Hematopoietic multipotent progenitor cell treated with erythropoietin and hydrocortisone succinate and interleukin-3 and kit ligand, for 17 days (in vitro differentiated cells): Measurements from ENCODE around the gene MYO1E.

Experiments used
- DNase-seq: peaks from one replicate; pipeline ENCODE4 v3.0.0-alpha.2; 2015; ENCODE audit warnings: low spot score

The MYO1E gene

DNA sequence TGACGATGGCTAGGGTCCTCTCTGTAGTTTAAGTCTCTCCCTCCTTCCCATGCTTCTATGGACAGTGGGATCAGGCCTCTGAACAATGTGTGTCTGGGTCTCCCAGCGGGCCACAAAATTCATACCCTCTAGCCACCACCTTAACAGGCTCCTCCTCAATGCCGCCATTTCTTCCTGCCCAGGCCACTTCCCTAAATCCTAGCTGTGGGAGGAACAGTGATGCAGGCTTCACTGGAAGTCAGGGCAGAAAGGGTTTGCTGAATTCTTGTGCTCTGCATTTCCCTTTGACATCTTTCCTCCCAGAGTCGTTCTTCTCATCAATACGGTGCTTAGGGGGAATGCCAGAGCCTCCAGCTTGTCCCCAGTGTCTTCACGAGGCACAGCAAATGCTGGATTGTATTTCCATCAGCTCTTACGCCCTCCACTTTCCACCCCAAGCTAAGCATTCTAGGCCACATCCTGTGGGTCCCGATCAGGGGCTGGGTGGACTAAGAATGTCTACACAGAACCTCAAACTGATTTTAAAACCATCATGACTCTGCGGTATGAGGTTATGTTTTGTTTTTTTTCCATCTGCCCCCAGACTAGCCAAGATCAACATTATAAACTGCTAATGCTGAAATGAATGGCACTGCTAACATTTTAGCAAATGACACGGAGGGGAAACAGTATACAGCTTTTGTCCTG, 177.9 kb downstream of the MYO1E start:
- DNase-seq = no peak

DNA sequence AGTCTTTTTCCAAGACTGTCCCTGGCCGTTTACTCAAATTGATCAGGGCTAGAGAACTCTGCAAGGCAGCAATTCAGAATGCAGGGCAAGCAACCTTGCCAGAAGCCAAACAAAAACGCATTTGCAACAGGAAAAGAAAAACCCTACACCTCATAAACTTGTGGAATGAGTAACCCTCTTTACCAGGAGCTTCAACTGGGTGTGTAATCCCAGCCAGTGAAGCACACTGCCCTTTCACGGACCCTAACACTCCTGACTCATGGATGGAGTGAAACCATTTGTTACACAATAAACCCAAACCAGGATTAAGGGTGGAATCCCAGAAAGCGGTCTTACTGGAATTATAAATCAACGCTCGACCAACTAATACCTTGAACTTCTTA, 180.8 kb downstream of the MYO1E start:
- DNase-seq = no peak

DNA sequence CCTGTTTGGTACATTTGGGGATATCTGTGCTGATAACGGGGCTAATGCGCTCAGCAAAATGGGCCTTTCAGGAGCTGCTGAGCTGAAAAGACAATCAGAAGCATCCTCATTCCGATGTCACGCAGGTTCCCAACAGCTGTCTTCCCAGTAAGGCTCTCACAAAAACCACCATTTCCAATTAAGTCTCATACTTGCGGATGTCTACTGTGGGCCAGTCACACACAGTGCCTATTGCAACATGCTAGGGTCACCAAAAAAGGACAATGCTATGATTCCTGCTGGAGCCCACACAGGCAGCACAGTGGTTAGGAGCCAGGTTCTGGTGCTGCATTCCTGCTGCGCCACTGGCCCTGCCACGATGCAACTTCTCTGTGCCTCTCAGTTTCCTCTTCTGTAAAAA, 182.4 kb downstream of the MYO1E start:
- DNase-seq = no peak

DNA sequence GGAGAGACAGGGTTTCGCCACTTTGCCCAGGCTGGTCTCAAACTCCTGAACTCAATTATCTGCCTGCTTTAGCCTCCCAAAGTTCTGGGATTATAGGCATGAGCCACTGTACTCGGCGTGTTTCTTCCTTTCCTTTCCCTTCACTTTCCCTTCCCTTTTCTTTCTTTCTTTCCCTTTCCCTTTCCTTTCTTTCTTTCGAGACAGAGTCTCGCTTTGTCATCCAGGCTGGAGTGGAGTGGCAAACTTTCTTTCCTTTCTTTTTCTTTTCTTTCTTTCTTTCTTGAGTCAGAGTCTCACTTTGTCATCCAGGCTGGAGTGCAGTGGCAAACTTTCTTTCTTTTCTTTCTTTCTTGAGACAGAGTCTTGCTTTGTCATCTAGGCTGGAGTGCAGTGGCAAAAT, 183.4 kb downstream of the MYO1E start:
- no peak for DNase-seq

DNA sequence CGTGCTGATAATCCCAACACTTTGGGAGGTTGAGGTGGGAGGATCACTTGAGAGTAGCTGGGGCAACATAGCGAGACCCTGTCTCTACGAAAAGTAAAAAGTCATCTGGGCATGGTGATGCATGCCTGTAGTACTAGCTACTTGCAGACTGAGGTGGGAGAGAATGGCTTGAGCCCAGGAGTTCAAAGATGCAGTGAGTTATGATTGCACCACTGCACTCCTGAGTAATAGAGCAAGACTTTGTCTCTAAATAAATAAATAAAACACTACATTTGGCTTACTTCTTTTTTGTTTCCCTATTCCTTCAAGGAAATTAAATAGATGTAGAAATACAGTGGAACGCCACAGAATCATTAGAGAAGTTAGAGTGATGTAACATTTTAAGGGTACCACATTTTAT, 186.2 kb downstream of the MYO1E start:
- DNase-seq = no peak

DNA sequence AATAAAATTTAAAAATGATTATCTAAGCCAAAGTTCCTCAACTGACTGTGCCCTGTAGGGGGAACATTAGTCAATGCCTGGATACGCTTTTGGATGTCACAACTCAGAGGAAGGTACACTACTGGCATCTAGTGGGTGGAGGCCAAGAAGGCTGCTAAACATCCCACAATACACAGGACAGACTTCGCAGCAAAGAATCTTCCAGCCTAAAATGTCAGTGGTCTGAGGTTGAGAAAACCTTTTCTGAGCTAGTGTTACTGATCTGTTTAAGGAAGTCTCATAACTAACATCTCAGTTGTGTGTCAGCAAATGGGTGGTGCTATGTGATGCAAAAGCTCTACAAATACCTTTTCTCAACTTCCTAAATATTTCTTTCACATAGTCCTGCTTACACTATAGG, 186.9 kb downstream of the MYO1E start:
- DNase-seq = no peak

DNA sequence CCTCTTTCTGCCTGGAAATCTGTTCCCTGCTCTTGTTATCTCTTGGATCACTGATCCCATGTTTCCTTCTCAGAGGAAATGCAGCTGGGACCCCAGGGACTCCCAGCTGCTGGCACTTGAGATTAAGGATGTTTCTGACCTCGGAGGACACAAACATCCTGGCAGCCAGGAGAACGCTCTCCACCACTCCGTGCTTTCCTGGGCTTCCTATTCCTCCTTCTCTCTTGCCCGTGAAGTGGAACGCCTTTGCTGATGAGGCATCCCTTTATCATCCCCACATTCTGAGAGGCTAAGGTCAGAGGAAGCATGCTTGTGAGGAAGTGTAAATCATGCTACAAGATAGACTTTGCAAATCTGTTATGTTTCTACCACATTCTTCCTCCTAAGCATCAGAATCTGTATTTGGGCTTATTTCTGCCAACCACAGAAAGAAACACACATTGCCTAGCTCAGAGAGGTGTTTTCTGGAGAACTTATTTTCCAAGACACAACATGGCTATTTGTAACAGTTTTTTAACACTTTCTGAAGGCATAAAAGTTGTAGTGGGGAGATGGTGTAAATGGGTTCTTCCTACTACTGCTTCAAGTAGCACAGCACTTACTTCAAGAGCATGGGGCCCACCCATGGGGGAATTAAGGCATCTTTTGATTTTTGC, 191.6 kb downstream of the MYO1E start:
- no peak for DNase-seq

DNA sequence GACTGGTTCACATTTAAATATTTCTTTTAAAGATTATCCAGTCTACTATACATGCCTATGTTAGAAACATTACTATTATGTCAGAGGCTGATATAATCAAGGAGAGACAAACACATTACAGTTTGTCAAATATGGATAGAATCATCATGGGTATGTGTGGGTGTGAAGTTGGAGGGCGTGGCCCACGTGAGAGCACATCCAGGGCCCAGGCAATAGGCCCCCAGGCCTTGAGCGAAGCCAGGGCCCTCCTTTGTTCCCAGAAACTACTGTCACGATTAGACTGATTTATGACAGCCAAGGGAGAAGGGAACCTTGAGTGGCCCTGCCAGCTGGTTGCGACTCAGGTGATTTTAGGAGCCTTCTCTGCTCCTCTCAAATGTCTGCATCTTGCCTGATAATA, 193.0 kb downstream of the MYO1E start:
- DNase-seq = no peak

DNA sequence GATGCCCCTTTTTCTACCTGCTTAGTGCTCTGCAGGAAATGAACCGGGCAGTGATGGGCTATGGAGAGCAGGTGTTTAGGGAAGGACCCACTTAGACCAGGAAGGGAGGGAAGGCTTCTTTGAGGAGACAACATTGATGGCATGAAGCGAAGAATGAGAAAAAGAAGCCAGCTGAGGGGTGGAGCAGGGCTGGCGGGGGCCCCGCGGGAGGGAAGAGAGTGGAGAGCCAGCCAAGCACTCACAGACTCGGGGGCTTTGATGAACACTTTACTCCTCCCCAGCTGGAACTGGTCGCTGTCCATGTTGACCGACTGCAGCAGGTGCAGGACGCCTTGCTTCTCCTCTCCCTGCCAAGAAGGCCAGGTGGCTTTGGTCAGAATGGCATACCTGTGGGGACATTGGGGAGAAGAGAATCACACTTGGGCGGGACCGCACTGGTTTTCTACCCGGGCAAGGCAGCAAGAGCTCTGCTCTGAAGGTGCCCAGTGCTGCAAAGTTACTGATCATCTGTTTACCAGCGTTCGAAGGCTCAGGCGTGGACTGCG, 194.4 kb downstream of the MYO1E start:
- no peak for DNase-seq

DNA sequence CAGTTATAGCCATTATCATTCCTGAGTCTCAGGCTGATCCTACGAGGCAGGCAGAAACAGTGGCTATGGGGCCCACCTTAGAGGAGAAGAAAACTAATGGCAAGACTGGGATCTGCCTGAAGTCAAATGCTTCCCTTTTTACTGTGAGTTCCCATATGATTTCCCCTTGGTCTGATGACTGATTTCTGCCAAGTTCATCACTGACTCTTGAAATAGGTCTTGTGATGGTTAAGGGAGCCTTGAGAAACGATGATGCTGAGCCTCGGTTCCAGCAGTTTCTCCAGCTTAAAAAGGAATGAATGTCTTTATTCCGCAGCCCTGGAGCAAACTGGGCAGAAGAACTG, 195.4 kb downstream of the MYO1E start:
- DNase-seq = no peak

DNA sequence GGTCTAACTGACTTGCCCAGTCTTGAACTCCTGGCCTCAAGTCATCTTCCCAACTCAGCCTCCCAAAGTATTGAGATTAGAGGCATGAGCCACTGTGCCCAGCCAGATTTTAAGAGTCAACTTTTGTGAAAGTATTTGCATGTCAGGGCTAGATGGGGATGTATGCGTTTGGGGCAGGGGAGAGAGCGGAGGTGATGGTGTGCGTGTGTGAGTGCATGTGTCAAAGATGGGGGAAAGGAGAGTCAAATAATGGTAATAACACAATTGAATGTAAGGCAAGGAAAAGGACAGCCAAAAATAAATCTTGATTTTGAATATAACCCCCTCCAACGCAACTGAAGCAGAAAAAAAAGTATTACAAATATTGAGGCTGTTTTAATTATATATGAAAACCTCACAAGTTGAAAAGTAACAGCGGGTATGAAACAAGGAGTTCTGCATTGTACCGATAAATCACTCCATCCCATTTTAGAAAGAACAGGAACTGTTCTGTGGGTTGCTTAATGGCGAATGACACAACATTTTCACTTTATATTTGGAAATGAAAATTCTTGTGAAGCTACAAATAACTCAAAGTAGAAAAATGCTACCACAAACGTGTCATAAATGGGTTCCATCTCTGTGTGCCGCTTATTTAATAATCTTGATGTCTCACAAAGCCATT, 195.9 kb downstream of the MYO1E start:
- no peak for DNase-seq

DNA sequence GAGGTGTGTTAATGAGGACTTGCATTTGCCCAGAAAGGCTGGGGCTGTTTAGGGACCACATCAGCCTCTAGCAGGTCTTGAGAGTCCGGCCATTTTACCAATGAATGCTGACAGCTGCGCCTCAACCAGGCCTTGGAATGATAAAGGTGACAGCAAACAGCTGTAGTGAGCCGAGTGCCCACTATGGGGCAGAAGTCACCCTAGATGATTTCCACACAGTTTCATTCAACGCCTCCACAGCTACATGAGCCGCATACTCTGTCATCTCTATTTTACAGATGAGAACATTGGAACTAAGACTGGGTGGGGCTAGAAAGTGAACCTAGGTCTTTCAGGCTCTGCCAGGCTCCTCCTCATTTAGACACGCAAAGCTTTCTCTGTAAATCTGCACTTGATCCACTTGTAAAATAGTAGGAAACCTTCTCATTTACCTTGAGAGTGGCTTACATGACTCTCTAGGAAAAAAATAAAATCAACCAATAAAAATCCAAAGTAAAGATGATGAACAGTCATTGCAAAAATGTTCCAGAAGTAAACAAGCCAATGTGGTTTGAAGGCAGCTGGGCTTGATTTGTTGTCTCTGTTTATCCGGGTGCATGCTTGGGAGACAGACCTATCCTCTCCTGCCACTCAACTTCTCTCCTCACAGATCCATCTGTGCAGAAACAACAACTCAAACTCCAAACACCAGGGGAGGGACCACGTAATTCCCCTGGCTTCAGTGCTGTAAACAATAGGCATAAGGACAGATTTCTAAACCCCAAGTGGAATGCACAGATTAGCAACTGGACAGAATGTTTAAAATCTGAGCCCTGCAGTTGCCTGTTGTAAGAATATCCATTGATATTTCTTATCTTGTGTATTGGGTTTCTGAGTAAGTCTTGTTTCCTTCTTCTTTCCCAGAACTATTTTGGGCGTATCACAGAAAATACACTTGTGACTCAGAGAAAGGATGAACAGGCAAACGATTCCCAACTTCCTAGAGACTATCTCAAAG, 197.5 kb downstream of the MYO1E start:
- no peak for DNase-seq

DNA sequence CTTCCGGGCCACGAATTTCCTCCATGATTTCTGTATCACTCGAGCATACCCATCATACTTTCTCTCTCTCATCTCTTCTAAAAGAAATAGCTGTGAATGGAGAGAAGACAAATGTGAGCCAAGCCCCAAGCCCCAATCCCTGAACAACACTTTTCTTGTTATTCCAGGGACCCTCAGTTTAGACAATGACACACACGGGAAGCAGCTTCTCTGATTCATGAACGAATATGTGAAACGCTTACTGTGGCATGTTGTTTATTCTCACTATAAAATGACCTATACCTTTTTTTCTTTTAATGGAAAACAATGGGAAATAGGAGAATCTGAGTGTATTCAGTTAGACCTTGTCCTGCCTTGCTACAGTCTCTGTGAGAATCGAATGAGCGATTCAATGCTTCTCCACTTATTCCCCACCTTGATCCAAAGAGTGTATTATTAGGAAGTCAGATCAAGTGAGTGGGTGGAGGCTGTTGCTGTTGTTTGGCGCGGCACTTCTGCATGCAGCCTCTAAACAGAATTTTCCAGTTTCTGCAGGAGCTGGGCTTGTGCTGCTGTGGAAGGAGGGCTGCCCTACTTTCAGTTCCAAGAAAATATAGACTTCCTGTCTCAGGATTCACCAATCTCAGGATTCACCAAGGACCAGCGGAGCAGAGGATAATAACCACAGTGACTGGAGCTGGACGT, 198.4 kb downstream of the MYO1E start:
- no peak for DNase-seq

DNA sequence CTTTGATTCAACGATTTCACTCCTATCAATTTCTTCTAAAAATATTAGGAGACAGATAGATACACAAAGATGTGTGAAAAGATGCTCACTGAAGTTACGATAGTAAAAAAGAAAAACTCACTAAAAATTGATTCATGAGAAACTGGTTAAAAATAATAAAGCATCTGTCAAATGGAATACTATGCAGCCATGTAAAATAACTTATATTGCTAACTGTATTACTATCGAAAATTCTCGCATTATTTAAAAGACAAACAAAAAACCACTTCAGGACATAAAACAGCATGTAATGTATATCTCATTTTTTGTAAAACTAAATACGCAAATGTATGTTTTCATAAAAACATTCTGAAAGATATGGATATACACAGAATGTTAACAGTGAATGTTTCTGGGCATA, 199.5 kb downstream of the MYO1E start:
- no peak for DNase-seq

DNA sequence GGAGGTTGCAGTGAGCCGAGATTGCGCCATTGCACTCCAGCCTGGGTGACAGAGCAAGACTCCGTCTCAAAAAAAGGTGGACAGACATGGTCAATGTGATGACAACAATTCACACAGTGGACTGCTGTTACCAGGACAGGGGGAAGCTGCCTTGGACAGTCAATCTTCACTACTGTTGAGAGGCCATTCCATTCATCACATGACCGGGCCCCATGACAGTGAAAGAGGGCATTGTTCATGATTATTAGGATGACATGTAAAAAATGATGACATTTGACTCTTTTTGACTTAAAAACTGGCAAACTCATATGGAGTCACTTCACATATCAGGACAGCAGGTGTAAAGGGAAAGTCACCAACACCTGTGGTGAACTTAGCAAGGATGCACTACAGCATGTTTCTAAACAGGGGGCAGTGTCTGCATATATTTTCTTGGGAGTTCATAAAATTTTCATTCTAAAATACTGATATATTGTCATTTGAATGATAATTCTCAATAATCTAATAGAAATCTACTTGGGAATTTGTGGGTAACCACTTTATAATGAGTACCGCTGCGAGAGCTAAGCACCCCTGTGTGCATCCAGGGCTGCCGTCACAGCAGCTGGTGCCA, 200.3 kb downstream of the MYO1E start:
- no peak for DNase-seq

DNA sequence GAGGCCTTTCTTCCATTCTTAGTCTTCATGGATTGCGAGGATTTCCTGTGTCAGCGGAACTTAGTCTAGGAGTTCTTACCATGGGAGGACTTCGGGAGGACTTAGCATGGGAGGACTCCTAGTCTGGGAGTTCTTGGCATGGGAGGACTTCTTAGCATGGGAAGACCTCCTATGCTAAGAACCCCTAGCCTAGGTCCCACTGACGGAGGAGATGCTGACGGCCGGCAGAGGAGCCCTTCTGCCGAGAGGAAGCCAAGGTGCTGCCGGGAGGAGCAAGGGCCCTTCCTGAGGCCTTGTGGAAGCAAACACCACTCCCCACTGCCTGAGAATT, 201.6 kb downstream of the MYO1E start:
- DNase-seq = no peak

DNA sequence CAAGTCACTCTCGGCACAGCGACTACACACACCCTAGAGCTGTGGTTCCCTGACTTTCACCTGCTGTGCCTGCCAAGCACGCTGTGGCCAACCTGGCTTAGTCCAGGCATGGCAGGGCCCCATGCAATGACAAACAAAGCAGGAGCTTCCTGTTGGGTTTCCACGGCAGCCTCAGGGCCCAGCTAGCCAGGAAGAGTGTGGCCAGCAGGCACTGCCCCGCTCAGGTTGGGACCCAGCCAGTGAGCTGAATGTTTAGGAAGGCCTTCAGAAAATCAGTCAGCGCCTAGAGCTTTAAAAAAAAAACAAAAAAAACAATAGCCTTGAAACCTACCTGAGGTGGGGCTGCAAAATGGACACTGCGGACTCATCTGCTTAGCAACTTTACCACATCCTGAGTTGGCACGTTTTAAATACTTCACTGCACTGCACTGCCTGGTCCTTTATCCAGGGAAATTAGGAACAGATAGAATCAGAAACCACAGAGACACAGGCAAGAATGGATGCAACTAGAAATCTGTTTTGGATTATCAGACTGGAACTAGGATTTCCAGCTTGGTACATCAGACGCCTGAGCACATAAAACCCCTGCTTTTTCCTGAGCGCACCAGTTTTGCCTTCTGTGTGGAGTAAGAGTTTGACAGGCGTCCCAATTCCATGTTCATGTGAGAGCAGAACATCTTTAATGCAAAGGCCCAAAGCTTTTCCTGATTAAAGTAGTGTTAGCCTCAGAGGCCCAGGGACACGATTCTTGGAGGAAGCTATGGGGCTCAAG, 202.2 kb downstream of the MYO1E start:
- no peak for DNase-seq

DNA sequence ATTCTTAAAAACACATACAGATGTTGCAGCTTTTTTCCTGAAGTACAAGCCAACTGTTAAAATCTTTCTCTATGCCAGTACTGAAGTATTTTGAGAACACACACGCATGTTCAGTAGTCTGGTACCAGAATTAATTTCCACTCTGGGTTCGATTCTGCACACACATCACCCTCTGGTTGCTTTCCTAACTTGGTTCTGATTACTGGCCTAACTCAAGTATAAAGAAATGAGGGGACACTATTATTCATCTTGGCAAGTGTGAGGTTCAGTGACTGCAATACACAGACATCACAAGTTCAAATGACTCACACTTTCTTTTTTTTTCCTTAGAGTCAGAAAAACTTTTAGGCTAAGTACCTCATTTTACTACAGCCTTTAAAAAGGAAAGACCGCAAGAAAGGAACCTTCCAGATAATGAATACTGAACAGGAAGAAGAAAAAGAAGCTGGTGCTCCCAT, 203.4 kb downstream of the MYO1E start:
- DNase-seq = no peak

DNA sequence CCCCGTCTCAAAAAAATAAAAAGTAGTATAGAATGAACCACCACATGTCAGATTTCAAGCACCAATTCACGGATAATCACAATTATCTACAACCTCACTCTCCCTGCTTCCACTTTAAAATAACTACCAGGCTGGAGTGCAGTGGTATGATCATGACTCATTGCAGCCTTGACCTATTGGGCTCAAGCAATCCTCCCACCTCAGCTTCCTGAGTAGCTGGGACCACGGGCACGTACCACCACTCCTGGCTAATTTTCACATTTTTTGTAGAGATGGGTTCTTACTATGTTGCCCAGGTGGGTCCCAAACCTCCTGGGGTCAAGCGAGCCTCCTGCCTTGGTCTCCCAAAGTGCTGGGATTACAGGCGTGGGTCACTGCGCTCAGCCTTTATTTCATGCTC, 204.1 kb downstream of the MYO1E start:
- DNase-seq = no peak

DNA sequence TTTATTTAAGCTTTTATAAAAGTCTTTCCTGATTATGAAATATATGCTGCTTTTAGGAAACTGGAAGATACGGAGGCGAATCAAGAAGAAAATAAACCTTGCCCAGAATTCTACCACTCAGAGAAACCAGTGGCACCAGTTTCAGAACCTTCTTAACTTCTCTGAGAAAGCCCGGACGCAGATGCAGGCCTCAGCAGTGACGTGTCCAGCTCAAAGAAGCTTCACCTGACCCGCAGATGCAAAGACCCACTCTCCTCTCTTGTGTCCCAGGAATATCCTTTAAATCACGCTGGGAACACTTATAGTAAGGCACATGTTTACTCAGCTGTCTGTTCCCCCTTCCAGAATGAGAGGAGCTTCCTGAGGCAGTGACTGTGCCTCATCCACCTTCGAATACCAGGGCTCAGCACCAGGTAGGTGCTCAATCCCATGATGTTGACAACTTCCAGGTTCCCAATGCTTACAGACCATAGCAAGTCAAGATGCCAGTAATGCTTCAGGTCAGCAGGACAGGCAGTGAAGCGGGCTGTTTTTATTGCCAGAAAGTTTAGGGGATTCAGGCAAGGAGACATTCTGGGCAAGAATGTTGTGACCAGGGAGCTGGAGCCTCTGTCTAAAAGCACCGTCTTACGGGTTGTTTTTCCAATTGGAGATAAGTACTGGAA, 205.9 kb downstream of the MYO1E start:
- DNase-seq = no peak
